HEK293 (cell line): Measurements from ENCODE around the gene PKD2L1.

Experiments
- CTCF ChIP-seq: fragments of 450-650 bp; formaldehyde crosslinking; IDR thresholded peaks from 2 replicates; pipeline ENCODE4 v1.5.1; 2016; ENCODE audit warnings: missing biosample characterization, missing genetic modification characterization
- FEZF1 ChIP-seq: fragments of 450-650 bp; formaldehyde crosslinking; IDR thresholded peaks from 2 replicates; pipeline ENCODE4 v1.5.1; 2016; ENCODE audit warnings: missing biosample characterization, missing genetic modification characterization
- REST ChIP-seq: fragments of 450-650 bp; formaldehyde crosslinking; IDR thresholded peaks from 2 replicates; pipeline ENCODE4 v1.5.1; 2016; ENCODE audit warnings: missing biosample characterization, missing genetic modification characterization
- ZBTB1 ChIP-seq: fragments of 450-650 bp; formaldehyde crosslinking; IDR thresholded peaks from 2 replicates; pipeline ENCODE4 v1.5.1; 2016; ENCODE audit warnings: missing biosample characterization, missing genetic modification characterization
- ZBTB26 ChIP-seq: fragments of 450-650 bp; formaldehyde crosslinking; optimal IDR thresholded peaks from 2 replicates; pipeline ENCODE3; 2016; ENCODE audit warnings: missing biosample characterization, mild to moderate bottlenecking, missing genetic modification characterization
- ZNF112 ChIP-seq: fragments of 450-650 bp; formaldehyde crosslinking; IDR thresholded peaks from 2 replicates; pipeline ENCODE4 v1.5.0; 2017; ENCODE audit warnings: missing biosample characterization, missing genetic modification characterization
- ZNF248 ChIP-seq: fragments of 450-650 bp; formaldehyde crosslinking; IDR thresholded peaks from 2 replicates; pipeline ENCODE4 v1.5.1; 2017; ENCODE audit warnings: missing biosample characterization, missing genetic modification characterization

DNA sequence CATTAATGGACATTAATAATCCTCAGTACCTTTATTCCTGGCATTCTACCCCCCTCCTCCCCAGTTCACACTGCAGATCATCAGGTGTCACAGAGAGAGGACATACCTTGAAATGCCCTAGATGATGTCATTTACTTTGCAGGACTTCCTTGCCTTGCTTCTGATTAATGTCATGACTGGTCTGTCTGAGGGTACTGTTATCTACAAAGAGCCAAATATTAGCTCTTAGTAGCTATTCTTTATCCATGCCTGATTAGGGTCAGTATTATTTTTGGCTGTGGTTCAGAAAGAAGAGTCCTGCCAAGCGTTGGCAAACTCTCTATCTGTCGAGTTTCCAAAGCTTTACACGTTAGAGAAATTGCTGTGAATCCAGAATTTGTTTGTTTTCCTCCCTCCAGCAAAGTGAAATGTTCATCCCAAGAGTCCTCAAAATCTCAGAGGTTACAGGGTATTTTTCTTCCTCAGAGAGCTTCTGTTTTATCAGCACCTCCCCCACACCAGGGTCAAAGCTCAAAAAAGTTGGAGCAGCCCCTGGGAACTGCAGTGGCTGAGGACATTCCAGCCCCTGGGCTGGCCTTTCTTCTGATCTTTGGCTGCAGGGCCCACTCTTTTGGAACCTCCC, 29.6 kb upstream of the PKD2L1 start:
- TF ChIP-seq CTCF: no peak
- TF ChIP-seq ZNF112: no peak
- no peak for TF ChIP-seq FEZF1 (tag by site-specific recombination)
- no peak for TF ChIP-seq REST
- no peak for TF ChIP-seq ZBTB1 (tag by site-specific recombination)
- no peak for TF ChIP-seq ZBTB26 (tag by site-specific recombination)
- no peak for TF ChIP-seq ZNF248 (tag by site-specific recombination)
